ENCODE results near the gene TXNL4A. TPM values are rescaled to one million over a fixed set of nuclear protein-coding genes. Genes with fewer than 3 reads are reported as not detected.

The TXNL4A gene
- total and polyA plus RNA-seq, 2 donors (not counting 1 experiment from before 2014, with no cell fraction given), result 39.5 to 101 TPM

DNA sequence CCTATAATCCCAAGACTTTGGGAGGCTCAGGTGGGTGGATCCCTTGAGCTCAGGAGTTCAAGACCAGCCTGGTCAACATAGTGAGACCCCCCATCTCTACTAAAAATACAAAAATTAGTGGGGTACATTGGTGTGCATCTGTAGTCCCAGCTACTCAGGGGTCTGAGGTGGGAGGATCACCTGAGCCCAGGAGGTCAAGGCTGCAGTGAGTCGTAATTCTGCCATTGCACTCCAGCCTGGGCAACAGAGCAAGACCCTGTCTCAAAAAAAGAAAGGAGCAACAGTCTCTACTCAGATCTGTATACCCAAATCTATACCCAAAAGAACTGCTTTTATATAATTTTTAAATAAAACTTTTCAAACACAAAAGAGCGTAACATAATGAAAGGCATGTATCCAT is 29.4 kb downstream of the TXNL4A start:
- H3K9me3 ChIP-seq (ENCODE audit: control insufficient read depth, insufficient read depth, low read depth, low read length), result no peaks in the 10 kb centered on the region
- peaks cover 3% of the 10 kb centered on the region for H3K4me1 ChIP-seq (ENCODE audit: control insufficient read depth, extremely low read depth, insufficient read depth, low read length)
- no peaks in the 10 kb centered on the region for H3K27me3 ChIP-seq (ENCODE audit: control insufficient read depth, insufficient read depth, low read length)
- H3K79me2 ChIP-seq (ENCODE audit: control insufficient read depth, insufficient read depth, low read length), result no peaks in the 10 kb centered on the region
- no peak overlapping the region for H3K4me3 ChIP-seq (replicated peaks in 1 of 4; ENCODE audit: control extremely low read depth in 1 of 4, insufficient read depth in 1 of 4, low read depth in 3 of 4, low read length in 4 of 4)
- H3K9ac ChIP-seq (ENCODE audit: insufficient read depth, low read length), result no peak overlapping the region
- no peak overlapping the region for H3K4me2 ChIP-seq (ENCODE audit: extremely low read depth, insufficient read depth, low read length)
- H3K27ac ChIP-seq (ENCODE audit: insufficient read depth, low read length), result no peak overlapping the region
- DNase-seq (ENCODE audit: low read depth in 2 of 2), result no peak
- H3K36me3 ChIP-seq (ENCODE audit: control insufficient read depth, insufficient read depth, low read length), result no peaks in the 10 kb centered on the region
- TF ChIP-seq EZH2 (IDR thresholded peaks at IDR 0.05; ENCODE audit: low read length, missing control alignments), result no peak
- TF ChIP-seq, protein P1, sequence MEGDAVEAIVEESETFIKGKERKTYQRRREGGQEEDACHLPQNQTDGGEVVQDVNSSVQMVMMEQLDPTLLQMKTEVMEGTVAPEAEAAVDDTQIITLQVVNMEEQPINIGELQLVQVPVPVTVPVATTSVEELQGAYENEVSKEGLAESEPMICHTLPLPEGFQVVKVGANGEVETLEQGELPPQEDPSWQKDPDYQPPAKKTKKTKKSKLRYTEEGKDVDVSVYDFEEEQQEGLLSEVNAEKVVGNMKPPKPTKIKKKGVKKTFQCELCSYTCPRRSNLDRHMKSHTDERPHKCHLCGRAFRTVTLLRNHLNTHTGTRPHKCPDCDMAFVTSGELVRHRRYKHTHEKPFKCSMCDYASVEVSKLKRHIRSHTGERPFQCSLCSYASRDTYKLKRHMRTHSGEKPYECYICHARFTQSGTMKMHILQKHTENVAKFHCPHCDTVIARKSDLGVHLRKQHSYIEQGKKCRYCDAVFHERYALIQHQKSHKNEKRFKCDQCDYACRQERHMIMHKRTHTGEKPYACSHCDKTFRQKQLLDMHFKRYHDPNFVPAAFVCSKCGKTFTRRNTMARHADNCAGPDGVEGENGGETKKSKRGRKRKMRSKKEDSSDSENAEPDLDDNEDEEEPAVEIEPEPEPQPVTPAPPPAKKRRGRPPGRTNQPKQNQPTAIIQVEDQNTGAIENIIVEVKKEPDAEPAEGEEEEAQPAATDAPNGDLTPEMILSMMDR (conservative IDR thresholded peaks at IDR 0.05 in 1 of 2, IDR thresholded peaks at IDR 0.05 in 1 of 2; ENCODE audit: low read depth in 1 of 2, low read length in 2 of 2), result no peak
- no peak overlapping the region for H2AFZ ChIP-seq (ENCODE audit: low read length)
- no peaks in the 10 kb centered on the region for H4K20me1 ChIP-seq (ENCODE audit: control insufficient read depth, extremely low read depth, insufficient read depth, low read length)

DNA sequence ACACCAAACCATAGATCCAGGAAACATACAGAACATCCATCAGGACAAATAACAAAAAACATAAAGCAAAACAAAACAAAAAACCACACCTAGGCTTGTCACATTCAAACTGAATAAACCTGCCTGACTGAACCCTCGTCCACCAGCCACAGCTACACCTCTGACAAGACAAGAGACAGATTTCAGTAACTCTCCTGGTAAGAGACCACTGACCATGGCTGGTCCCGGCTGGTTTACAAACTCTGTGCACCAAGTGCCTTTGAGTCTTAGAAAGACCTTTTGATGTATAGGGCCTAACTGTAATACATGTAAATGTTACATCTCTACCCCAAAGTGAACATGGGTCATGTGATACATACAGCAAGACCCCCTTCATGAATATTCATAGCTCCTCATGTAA is 32.1 kb downstream of the TXNL4A start:
- no peaks in the 10 kb centered on the region for H3K9me3 ChIP-seq (ENCODE audit: control insufficient read depth, insufficient read depth, low read depth, low read length)
- TF ChIP-seq, protein P1 (conservative IDR thresholded peaks at IDR 0.05 in 1 of 2, IDR thresholded peaks at IDR 0.05 in 1 of 2; ENCODE audit: low read depth in 1 of 2, low read length in 2 of 2), result no peak
- no peak for TF ChIP-seq EZH2 (IDR thresholded peaks at IDR 0.05; ENCODE audit: low read length, missing control alignments)
- H2AFZ ChIP-seq (ENCODE audit: low read length), result no peak overlapping the region
- H3K9ac ChIP-seq (ENCODE audit: insufficient read depth, low read length), result no peak overlapping the region
- H3K27ac ChIP-seq (ENCODE audit: insufficient read depth, low read length), result no peak overlapping the region
- no peak overlapping the region for H3K4me2 ChIP-seq (ENCODE audit: extremely low read depth, insufficient read depth, low read length)
- H3K4me3 ChIP-seq (replicated peaks in 1 of 4; ENCODE audit: control extremely low read depth in 1 of 4, insufficient read depth in 1 of 4, low read depth in 3 of 4, low read length in 4 of 4), result no peak overlapping the region
- no peaks in the 10 kb centered on the region for H3K36me3 ChIP-seq (ENCODE audit: control insufficient read depth, insufficient read depth, low read length)
- peaks cover 3% of the 10 kb centered on the region for H3K4me1 ChIP-seq (ENCODE audit: control insufficient read depth, extremely low read depth, insufficient read depth, low read length)
- no peak for DNase-seq (ENCODE audit: low read depth in 2 of 2)
- H3K79me2 ChIP-seq (ENCODE audit: control insufficient read depth, insufficient read depth, low read length), result no peaks in the 10 kb centered on the region
- no peaks in the 10 kb centered on the region for H3K27me3 ChIP-seq (ENCODE audit: control insufficient read depth, insufficient read depth, low read length)
- no peaks in the 10 kb centered on the region for H4K20me1 ChIP-seq (ENCODE audit: control insufficient read depth, extremely low read depth, insufficient read depth, low read length)

DNA sequence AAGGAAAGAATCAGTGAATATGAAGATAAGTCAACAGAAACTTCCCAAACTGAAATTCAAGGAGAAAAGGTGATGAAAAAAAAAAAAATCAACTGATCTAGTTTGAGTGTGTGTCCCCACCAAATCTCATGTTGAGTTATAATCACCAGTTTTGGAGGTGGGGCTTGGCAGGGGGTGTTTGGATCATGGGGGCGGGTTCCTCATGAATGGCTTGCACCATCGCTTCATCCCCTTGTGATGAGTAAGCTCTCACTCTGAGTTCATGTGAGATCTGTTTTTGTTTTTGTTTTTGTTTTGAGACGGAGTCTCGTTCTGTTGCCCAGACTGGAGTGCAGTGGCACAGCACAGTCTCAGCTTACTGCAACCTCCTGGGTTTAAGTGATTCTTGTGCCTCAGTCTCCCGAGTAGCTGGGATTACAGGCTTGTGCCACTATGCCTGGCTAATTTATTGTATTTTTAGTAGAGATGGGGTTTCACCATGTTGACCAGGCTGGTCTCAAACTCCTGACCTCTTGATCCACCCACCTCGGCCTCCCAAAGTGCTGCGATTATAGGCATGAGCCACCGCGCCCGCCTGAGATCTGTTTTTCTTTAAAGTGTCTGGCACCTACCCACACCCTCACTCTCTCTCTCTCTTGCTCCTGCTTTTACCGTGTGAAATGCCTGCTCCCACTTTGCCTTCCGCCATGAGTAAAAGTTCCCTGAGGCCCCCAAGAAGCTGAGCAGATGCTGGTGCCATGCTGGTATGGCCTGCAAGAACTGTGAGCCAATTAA is 32.9 kb downstream of the TXNL4A start:
- Histone ChIP-seq H3K9me3 (ENCODE audit: control insufficient read depth, insufficient read depth, low read depth, low read length) (no peaks in the 10 kb centered on the region), H3K27me3 (ENCODE audit: control insufficient read depth, insufficient read depth, low read length) (no peaks in the 10 kb centered on the region), H3K4me2 (ENCODE audit: extremely low read depth, insufficient read depth, low read length) (no peak overlapping the region), H3K36me3 (ENCODE audit: control insufficient read depth, insufficient read depth, low read length) (no peaks in the 10 kb centered on the region), H4K20me1 (ENCODE audit: control insufficient read depth, extremely low read depth, insufficient read depth, low read length) (no peaks in the 10 kb centered on the region), H3K4me1 (ENCODE audit: control insufficient read depth, extremely low read depth, insufficient read depth, low read length) (peaks cover 3% of the 10 kb centered on the region), H2AFZ (ENCODE audit: low read length) (no peak overlapping the region), H3K27ac (ENCODE audit: insufficient read depth, low read length) (no peak overlapping the region), H3K9ac (ENCODE audit: insufficient read depth, low read length) (no peak overlapping the region), H3K79me2 (ENCODE audit: control insufficient read depth, insufficient read depth, low read length) (peaks cover 4% of the 10 kb centered on the region), H3K4me3 (replicated peaks in 1 of 4; ENCODE audit: control extremely low read depth in 1 of 4, insufficient read depth in 1 of 4, low read depth in 3 of 4, low read length in 4 of 4) (no peak overlapping the region)
- DNase-seq (ENCODE audit: low read depth in 2 of 2), result no peak
- no peak for TF ChIP-seq EZH2 (IDR thresholded peaks at IDR 0.05; ENCODE audit: low read length, missing control alignments)

Measured in fibroblast of lung (primary cell).